Measurements from ENCODE around the gene ZSCAN2. TPM values are rescaled to one million over a fixed set of nuclear protein-coding genes. Genes with fewer than 3 reads are reported as not detected.

The ZSCAN2 gene
- total and polyA plus RNA-seq, 4 donors: 1.3 to 7.1 (median 5.4) TPM

DNA sequence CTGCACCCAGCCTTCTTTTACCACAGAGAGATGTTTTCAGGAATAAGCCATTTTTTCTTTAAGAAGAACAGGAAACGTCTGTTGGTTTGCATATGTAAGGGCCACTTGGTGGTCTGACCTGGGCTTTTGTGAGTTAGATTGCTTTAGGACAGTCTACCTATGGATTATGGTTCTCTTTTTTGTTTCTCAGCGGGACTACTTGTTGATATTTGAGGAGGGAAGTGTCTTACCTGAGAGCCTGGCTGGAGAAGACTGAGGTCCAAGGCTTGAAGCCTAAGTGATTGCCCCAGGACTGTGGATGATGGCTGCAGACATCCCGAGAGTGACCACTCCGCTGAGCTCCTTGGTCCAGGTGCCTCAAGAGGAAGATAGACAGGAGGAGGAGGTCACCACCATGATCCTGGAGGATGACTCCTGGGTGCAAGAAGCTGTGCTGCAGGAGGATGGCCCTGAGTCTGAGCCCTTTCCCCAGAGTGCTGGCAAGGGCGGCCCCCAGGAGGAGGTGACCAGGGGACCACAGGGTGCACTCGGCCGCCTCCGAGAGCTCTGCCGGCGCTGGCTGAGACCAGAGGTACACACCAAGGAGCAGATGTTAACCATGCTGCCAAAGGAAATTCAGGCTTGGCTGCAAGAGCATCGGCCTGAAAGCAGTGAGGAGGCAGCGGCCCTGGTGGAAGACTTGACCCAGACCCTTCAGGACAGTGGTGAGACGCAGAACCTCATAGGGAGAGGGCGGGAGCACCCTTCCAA lies 3.0 kb downstream of the ZSCAN2 start:
- Histone ChIP-seq H3K36me3 (ENCODE audit: control insufficient read depth in 1 of 2, insufficient read depth in 2 of 2, low read length in 1 of 2) (no peaks in the 10 kb centered on the region), H3K4me1 (ENCODE audit: control insufficient read depth in 1 of 2, insufficient read depth in 2 of 2, low read length in 2 of 2) (no peaks in the 10 kb centered on the region), H3K27me3 (ENCODE audit: control insufficient read depth in 1 of 2, insufficient read depth in 2 of 2, low read length in 1 of 2) (no peaks in the 10 kb centered on the region), H3K9me3 (ENCODE audit: control insufficient read depth, low read length) (no peaks in the 10 kb centered on the region), H3K27ac (ENCODE audit: low read depth in 1 of 2, low read length in 2 of 2) (no peak overlapping the region), H3K4me3 (ENCODE audit: low read length in 2 of 2) (no peak overlapping the region)
- ATAC-seq (ENCODE audit: low FRiP score): no peak
- 79 to 83% methylated on average over 14 of the region's 14 CpGs for WGBS, 2 donors
- intact Hi-C loops (cut with DNase I): no loop called here
- DNase-seq: no peak

DNA sequence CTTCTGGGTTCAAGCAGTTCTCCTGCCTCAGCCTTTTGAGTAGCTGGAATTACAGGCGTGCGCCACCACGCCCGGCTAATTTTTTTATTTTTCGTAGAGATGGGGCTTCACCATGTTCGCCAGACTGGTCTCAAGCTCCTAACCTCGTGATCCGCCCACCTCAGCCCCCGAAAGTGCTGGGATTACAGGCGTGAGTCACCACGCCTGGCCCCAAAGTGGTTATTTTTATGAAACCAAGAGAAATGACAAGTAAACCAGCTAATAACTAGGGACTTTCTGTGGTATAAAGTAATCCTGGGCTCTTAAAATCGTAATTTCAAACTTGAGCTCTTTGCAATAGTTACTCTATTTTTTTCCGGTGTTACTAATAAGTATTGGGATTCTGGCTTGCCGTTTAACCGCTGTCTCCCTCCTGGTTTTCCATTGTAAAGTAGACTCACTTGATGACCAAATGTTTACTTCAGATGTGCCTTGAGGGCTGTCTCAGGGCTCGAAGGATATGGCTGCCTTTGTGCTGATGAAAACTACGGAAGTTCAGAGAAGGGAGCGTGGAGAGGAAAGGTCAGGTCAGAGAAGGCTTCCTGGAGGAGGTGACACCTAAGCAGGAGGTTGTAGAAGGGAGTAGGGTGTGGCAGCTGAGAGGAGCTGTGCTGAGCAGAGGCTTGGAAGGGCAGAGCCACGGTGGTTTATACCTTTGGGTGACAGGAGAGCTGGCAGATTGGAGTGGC lies 4.2 kb downstream of the ZSCAN2 start:
- Histone ChIP-seq H3K4me3 (ENCODE audit: low read length in 2 of 2) (no peak overlapping the region), H3K36me3 (ENCODE audit: control insufficient read depth in 1 of 2, insufficient read depth in 2 of 2, low read length in 1 of 2) (no peaks in the 10 kb centered on the region), H3K9me3 (ENCODE audit: control insufficient read depth, low read length) (no peaks in the 10 kb centered on the region), H3K27me3 (ENCODE audit: control insufficient read depth in 1 of 2, insufficient read depth in 2 of 2, low read length in 1 of 2) (no peaks in the 10 kb centered on the region), H3K4me1 (ENCODE audit: control insufficient read depth in 1 of 2, insufficient read depth in 2 of 2, low read length in 2 of 2) (no peaks in the 10 kb centered on the region), H3K27ac (ENCODE audit: low read depth in 1 of 2, low read length in 2 of 2) (no peak overlapping the region)
- 81 to 83% methylated on average over 19 of the region's 19 CpGs for WGBS, 2 donors
- intact Hi-C loops (cut with DNase I): no loop called here
- DNase-seq (no peak), ATAC-seq (ENCODE audit: low FRiP score) (no peak)

GRCh38 chr15:84605554-84605882 lies 4.7 kb downstream of the ZSCAN2 start:
- no peaks in the 10 kb centered on the region for H3K9me3 ChIP-seq (ENCODE audit: control insufficient read depth, low read length)
- H3K4me1 ChIP-seq (ENCODE audit: control insufficient read depth in 1 of 2, insufficient read depth in 2 of 2, low read length in 2 of 2): no peaks in the 10 kb centered on the region
- H3K4me3 ChIP-seq (ENCODE audit: low read length in 2 of 2): no peak overlapping the region
- ATAC-seq (ENCODE audit: low FRiP score): no peak
- 55 to 57% methylated on average over 2 of the region's 2 CpGs for WGBS, 2 donors
- intact Hi-C loops (cut with DNase I): no loop called here
- H3K27me3 ChIP-seq (ENCODE audit: control insufficient read depth in 1 of 2, insufficient read depth in 2 of 2, low read length in 1 of 2): no peaks in the 10 kb centered on the region
- no peak for DNase-seq
- no peak overlapping the region for H3K27ac ChIP-seq (ENCODE audit: low read depth in 1 of 2, low read length in 2 of 2)
- no peaks in the 10 kb centered on the region for H3K36me3 ChIP-seq (ENCODE audit: control insufficient read depth in 1 of 2, insufficient read depth in 2 of 2, low read length in 1 of 2)

- DNase-seq (no peak), ATAC-seq (ENCODE audit: low FRiP score) (no peak)
- no peaks in the 10 kb centered on the region for H3K36me3 ChIP-seq (ENCODE audit: control insufficient read depth in 1 of 2, insufficient read depth in 2 of 2, low read length in 1 of 2)
- WGBS, 2 donors: 79 to 80% methylated on average over 8 of the region's 8 CpGs
- no peak overlapping the region for H3K4me3 ChIP-seq (ENCODE audit: low read length in 2 of 2)
- no peaks in the 10 kb centered on the region for H3K27me3 ChIP-seq (ENCODE audit: control insufficient read depth in 1 of 2, insufficient read depth in 2 of 2, low read length in 1 of 2)
- no peaks in the 10 kb centered on the region for H3K9me3 ChIP-seq (ENCODE audit: control insufficient read depth, low read length)
- no peak overlapping the region for H3K27ac ChIP-seq (ENCODE audit: low read depth in 1 of 2, low read length in 2 of 2)
- H3K4me1 ChIP-seq (ENCODE audit: control insufficient read depth in 1 of 2, insufficient read depth in 2 of 2, low read length in 2 of 2): no peaks in the 10 kb centered on the region
- intact Hi-C loops (cut with DNase I): no loop called here
Observed at GRCh38 chr15:84606653-84607120, 5.9 kb downstream of the ZSCAN2 start.

DNA sequence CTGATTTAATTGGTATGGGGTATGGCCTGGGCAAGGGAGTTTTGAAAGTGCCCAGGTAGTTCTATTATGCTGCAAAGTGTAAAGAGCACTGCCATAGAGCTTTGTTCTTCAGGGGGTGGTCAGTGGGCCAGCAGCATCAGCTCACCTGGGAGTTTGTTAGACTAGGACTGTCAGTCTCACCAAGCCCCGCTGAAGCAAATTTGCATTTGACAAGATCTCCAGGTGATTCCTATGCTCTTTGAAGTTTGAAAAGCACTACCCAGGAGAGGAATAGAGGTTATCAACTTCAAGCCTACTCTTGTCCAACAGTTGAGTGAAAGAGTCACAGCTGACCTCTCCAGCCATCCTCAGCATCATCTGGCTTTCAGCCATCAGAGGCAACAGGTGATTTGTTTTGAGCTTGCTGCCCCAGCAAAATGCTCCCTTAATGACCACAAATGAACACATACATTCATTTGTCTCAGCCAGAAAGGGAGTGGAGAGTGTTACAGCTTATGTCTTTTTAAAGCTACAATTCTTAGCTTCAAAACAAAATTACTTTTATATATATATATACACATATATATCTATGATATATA lies 8.0 kb downstream of the ZSCAN2 start:
- intact Hi-C loops (cut with DNase I): no loop called here
- ATAC-seq (ENCODE audit: low FRiP score) (no peak), DNase-seq (no peak)
- Histone ChIP-seq H3K27me3 (ENCODE audit: control insufficient read depth in 1 of 2, insufficient read depth in 2 of 2, low read length in 1 of 2) (no peaks in the 10 kb centered on the region), H3K36me3 (ENCODE audit: control insufficient read depth in 1 of 2, insufficient read depth in 2 of 2, low read length in 1 of 2) (no peaks in the 10 kb centered on the region), H3K4me3 (ENCODE audit: low read length in 2 of 2) (no peak overlapping the region), H3K4me1 (ENCODE audit: control insufficient read depth in 1 of 2, insufficient read depth in 2 of 2, low read length in 2 of 2) (no peaks in the 10 kb centered on the region), H3K9me3 (ENCODE audit: control insufficient read depth, low read length) (no peaks in the 10 kb centered on the region), H3K27ac (ENCODE audit: low read depth in 1 of 2, low read length in 2 of 2) (no peak overlapping the region)
- 55 to 60% methylated on average over 1 of the region's 1 CpG for WGBS, 2 donors

GRCh38 chr15:84609818-84610525 lies 9.2 kb downstream of the ZSCAN2 start:
- no peak overlapping the region for H3K4me3 ChIP-seq (ENCODE audit: low read length in 2 of 2)
- DNase-seq (no peak), ATAC-seq (ENCODE audit: low FRiP score) (no peak)
- no peaks in the 10 kb centered on the region for H3K9me3 ChIP-seq (ENCODE audit: control insufficient read depth, low read length)
- H3K4me1 ChIP-seq (ENCODE audit: control insufficient read depth in 1 of 2, insufficient read depth in 2 of 2, low read length in 2 of 2): no peaks in the 10 kb centered on the region
- intact Hi-C loops (cut with DNase I): no loop called here
- H3K36me3 ChIP-seq (ENCODE audit: control insufficient read depth in 1 of 2, insufficient read depth in 2 of 2, low read length in 1 of 2): no peaks in the 10 kb centered on the region
- WGBS, 2 donors: 71 to 82% methylated on average over 11 of the region's 11 CpGs
- H3K27ac ChIP-seq (ENCODE audit: low read depth in 1 of 2, low read length in 2 of 2): no peak overlapping the region
- H3K27me3 ChIP-seq (ENCODE audit: control insufficient read depth in 1 of 2, insufficient read depth in 2 of 2, low read length in 1 of 2): no peaks in the 10 kb centered on the region

- DNase-seq (no peak), ATAC-seq (ENCODE audit: low FRiP score) (no peak)
- H3K4me1 ChIP-seq (ENCODE audit: control insufficient read depth in 1 of 2, insufficient read depth in 2 of 2, low read length in 2 of 2): no peaks in the 10 kb centered on the region
- H3K36me3 ChIP-seq (ENCODE audit: control insufficient read depth in 1 of 2, insufficient read depth in 2 of 2, low read length in 1 of 2): no peaks in the 10 kb centered on the region
- no peaks in the 10 kb centered on the region for H3K27me3 ChIP-seq (ENCODE audit: control insufficient read depth in 1 of 2, insufficient read depth in 2 of 2, low read length in 1 of 2)
- intact Hi-C loops (cut with DNase I): no loop called here
- H3K27ac ChIP-seq (ENCODE audit: low read depth in 1 of 2, low read length in 2 of 2): no peak overlapping the region
- H3K4me3 ChIP-seq (ENCODE audit: low read length in 2 of 2): no peak overlapping the region
- H3K9me3 ChIP-seq (ENCODE audit: control insufficient read depth, low read length): no peaks in the 10 kb centered on the region
- WGBS, 2 donors: 92 to 94% methylated on average over 7 of the region's 7 CpGs
Observed at GRCh38 chr15:84611631-84612030, 10.8 kb downstream of the ZSCAN2 start.

DNA sequence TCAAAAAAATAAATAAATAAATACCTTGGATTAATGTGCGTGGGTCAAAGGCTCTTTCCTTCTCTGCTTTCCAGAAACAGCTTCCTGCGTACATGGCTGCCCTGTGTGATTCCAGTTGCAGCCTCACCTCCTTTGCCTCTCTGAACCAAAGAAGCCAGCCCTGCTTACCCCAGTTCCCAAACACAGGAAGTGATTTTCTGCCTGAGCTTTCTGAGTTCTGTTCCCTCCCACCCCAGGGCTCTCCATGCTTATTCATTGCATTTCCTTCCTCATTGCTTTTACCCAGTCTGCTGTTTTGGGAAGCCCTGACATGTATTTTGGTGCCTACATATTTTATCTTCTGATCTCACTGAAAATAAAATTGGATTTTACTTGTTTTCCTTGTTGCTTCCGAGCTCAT lies 15.4 kb downstream of the ZSCAN2 start:
- WGBS, 2 donors: 88 to 94% methylated on average over 3 of the region's 3 CpGs
- intact Hi-C loops (cut with DNase I): no loop called here
- H3K9me3 ChIP-seq (ENCODE audit: control insufficient read depth, low read length): peaks cover 3% of the 10 kb centered on the region
- H3K4me1 ChIP-seq (ENCODE audit: control insufficient read depth in 1 of 2, insufficient read depth in 2 of 2, low read length in 2 of 2): no peaks in the 10 kb centered on the region
- H3K36me3 ChIP-seq (ENCODE audit: control insufficient read depth in 1 of 2, insufficient read depth in 2 of 2, low read length in 1 of 2): peaks cover 0 to 4% of the 10 kb centered on the region in 2 donors
- ATAC-seq (ENCODE audit: low FRiP score): no peak
- no peak overlapping the region for H3K4me3 ChIP-seq (ENCODE audit: low read length in 2 of 2)
- DNase-seq: no peak
- no peaks in the 10 kb centered on the region for H3K27me3 ChIP-seq (ENCODE audit: control insufficient read depth in 1 of 2, insufficient read depth in 2 of 2, low read length in 1 of 2)
- no peak overlapping the region for H3K27ac ChIP-seq (ENCODE audit: low read depth in 1 of 2, low read length in 2 of 2)
